Epithelial cell of proximal tubule (primary cell): ENCODE results near the gene ERGIC3. TPM values are rescaled to one million over a fixed set of nuclear protein-coding genes. Genes with fewer than 3 reads are reported as not detected.

Source experiments
- DNase-seq: peaks from one replicate; pipeline ENCODE4 v3.0.0-alpha.2; 2011; ENCODE audit warnings: low read depth
- H3K4me3 ChIP-seq: 2 replicates; pipeline ENCODE4 v1.5.1; 2011; ENCODE audit warnings: low read depth, mild to moderate bottlenecking, low read length
- total RNA-seq: library from RNA; depleted of rRNA; stranded (reverse); fragments of >200 nt; gene quantifications from 2 replicates; pipeline ENCODE4 v1.2.3, GENCODE V29; 2015
- TF ChIP-seq, protein P1 (sequence below): conservative IDR thresholded peaks from 2 replicates; pipeline ENCODE4 v1.5.1; 2012; ENCODE audit warnings: low read depth, mild to moderate bottlenecking, low read length

The ERGIC3 gene
- total RNA-seq, 1 donor from 2014 or later = 179 TPM

DNA sequence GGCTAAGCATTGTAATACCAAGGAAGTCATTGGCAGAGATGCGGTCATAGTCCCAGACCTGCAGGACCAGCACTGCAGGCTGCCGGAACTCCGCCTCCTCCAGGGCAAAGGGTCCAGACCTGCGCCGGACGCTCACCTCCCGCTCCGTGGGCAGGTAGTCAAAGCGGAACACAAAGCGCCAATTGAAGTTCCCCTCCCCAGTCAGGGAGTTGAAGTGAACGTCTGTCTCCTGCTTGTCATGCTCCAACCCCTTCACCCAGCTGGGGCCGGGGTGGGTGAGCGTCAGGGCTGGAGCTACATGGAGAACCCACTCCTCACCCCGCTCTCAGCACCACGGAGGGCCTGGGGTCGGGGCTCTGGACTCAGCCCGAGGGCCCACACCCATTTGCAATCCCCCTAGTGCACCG lies 18.2 kb downstream of the ERGIC3 start:
- no peak for DNase-seq
- TF ChIP-seq, protein P1, sequence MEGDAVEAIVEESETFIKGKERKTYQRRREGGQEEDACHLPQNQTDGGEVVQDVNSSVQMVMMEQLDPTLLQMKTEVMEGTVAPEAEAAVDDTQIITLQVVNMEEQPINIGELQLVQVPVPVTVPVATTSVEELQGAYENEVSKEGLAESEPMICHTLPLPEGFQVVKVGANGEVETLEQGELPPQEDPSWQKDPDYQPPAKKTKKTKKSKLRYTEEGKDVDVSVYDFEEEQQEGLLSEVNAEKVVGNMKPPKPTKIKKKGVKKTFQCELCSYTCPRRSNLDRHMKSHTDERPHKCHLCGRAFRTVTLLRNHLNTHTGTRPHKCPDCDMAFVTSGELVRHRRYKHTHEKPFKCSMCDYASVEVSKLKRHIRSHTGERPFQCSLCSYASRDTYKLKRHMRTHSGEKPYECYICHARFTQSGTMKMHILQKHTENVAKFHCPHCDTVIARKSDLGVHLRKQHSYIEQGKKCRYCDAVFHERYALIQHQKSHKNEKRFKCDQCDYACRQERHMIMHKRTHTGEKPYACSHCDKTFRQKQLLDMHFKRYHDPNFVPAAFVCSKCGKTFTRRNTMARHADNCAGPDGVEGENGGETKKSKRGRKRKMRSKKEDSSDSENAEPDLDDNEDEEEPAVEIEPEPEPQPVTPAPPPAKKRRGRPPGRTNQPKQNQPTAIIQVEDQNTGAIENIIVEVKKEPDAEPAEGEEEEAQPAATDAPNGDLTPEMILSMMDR = no peak
- H3K4me3 ChIP-seq = no peak overlapping the region

DNA sequence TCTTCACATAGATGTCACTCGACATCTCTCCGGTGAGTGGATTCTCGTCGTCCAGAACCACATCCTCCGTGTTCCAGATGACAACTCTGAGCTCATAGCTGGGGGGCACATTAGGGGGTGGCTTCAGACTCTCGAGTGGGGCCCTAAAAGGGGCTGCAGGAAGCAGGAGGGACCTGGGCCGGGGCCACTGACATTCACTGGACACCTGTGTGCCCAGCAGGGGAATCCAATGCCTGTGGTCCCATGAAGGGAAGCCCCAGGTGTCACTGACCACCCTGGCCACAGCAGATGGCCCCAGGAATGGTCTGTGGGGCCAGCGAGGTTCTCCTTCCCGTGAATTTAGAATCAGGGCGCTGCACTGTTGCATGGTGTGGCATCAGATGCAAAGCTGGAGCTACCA lies 18.7 kb downstream of the ERGIC3 start:
- DNase-seq = no peak
- TF ChIP-seq, protein P1 = no peak
- H3K4me3 ChIP-seq = no peak overlapping the region

DNA sequence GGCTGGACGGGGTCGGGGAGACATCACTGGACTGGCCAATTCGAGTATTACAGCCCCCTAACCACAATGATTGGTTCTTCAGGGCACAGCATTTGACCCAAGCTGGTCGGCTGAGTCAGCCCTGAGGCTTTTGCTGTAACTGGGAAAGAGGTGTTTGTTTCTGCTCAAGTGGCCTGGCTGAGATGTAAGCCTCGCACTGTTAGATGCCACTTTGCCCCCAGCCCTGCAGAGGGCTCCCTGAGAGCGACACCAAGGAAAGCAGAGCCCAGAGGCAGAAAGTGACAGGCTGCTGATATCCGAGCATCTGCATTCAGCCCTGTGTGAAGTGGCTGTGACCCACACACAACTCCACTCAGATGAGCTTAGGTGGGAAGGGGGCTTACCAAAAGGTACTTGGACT lies 19.4 kb downstream of the ERGIC3 start:
- TF ChIP-seq, protein P1 = peak; percentile 65
- DNase-seq = no peak
- no peak overlapping the region for H3K4me3 ChIP-seq

DNA sequence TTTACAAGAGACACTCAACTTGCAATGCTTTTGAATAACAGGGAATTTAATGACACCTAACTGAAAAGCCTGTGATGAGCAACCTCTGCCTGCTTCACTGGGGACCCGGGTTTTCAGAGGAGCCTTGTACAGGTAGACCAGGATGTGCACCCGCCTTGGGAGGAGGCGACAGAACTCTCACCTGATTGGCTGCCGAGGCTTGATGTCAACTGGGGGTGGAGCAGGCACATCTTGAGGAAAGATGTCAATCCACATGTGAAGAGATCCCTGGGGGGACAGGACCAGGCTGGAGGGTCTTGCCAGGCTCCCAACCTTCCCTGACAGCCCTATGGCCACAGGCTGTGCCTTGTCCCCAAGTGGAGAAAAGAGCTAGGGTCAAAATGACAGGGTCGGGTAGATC lies 19.8 kb downstream of the ERGIC3 start:
- TF ChIP-seq, protein P1 = no peak
- DNase-seq = no peak
- H3K4me3 ChIP-seq = no peak overlapping the region

DNA sequence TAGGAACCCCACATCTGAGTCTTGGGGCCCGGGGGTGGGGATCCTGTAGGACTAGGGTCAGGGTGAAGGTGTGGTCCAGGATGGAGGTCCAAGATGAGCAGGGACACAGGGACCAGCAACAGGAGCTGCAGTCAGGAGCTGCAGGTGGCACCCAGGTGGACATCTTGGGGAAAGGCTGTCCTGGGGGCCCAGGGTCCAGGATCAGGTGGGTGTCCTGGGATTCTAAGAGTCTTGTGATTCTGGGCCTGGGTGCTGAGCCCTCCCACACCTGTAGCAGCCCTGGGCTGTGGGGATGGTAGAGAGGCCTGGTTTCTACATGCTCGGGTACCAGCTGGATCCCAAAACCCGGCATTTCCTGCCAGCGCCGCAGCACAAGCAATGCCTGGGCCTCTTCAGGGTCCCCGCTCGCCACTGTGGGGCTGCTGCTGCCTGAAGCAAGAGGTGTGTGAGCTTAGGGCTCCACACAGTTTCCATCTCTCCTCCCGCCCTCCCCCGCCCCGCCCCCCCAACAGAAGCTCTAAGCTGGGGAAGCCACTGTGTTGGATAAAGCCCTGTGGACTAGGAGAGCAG lies 20.7 kb downstream of the ERGIC3 start:
- no peak overlapping the region for H3K4me3 ChIP-seq
- TF ChIP-seq, protein P1 = no peak
- no peak for DNase-seq

DNA sequence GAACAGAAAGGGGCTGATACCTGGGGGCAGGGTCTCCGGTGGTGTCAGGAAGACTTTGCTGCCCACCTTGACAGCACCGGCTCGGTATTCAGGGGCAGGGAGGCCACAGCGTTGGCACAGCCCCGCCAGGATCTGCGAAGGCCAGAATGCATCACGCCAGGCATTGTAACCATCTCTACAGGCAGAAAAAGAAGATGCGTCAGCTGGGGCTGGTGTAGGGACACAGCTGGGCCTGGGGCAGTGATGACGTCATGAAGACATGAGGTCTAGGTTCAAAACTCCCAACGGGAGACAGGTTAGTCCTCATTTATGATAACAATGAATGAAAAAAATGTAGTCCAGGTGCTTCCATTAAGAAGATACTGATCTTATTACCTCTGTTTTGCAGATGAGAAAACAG lies 22.0 kb downstream of the ERGIC3 start:
- no peak for DNase-seq
- TF ChIP-seq, protein P1 = no peak
- H3K4me3 ChIP-seq = no peak overlapping the region

DNA sequence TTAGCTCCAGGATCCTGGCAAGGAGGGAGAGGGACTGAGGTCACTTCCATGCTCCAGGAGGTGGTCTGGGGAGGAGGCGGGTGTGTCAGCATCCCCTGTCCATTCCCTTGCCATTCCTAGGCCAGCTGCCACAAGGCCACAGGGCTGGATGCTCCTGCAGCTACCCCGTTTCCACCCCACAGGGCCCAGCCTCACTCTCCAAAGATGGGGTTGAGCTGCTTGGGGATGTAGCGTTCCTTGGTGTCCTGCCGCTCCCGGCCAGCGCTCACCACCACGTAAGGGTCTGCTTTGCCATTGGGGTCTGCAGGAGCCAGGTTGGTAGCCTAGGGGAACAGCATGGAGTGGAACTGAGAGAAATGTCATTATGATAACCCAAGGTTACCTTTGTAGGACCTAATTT lies 23.0 kb downstream of the ERGIC3 start:
- TF ChIP-seq, protein P1 = no peak
- no peak overlapping the region for H3K4me3 ChIP-seq
- DNase-seq = no peak
